Stimulated activated naive CD4-positive, alpha-beta T cell treated with Interleukin-2 at 50 U/mL for 16 hours (primary cell): Measurements from ENCODE around the gene CFAP20.

ENCODE experiments used
- DNase-seq: peaks from one replicate; lab custom pipeline; 2025; lab: John Stamatoyannopoulos, UW

Gene CFAP20

DNA sequence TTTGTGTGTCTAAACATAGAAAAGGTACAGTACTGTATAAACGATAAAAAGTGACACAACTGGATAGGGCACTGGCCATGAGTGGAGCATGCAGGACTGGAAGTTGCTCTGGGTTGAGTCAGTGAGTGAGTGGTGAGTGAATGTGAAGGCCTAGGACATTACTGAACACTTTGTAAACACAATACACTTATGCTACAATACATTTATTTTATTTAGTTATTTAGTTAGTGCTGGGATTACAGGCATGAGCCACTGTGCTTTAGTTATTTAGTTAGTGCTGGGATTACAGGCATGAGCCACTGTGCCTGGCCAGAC lies 4.6 kb downstream of the CFAP20 start:
- no peak for DNase-seq

DNA sequence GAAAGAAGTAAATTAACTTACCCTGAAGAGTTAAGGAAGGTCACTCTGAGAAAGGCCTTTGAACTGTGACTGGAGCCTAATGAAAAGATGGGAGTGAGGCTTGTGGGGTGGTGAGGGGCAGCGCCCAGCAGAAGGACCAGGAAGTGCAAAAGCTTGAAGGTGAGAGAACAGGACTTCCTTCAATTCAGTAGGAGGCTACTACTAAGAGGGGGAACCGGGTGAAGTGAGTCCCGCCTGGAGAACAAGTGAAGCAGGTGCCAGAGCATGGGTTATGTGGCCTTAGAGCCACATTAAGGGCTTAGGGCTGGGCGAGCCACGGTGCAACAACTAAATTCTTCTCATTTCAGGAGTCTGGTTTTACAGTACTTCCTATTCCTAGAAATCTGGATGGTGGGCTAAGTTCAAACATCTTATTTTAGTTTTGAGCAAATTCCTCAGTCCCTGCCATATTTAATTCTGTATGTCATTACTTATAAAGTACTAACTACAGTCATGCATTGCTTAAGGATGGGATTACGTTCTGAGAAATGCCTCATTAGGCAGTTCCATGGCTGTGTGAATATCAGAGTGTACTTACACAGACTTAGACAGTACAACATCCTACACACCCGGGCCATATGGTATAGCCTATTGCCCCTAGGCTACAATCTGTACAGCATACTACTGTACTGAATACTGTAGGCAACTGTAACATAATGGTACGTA lies 5.1 kb downstream of the CFAP20 start:
- DNase-seq = no peak

DNA sequence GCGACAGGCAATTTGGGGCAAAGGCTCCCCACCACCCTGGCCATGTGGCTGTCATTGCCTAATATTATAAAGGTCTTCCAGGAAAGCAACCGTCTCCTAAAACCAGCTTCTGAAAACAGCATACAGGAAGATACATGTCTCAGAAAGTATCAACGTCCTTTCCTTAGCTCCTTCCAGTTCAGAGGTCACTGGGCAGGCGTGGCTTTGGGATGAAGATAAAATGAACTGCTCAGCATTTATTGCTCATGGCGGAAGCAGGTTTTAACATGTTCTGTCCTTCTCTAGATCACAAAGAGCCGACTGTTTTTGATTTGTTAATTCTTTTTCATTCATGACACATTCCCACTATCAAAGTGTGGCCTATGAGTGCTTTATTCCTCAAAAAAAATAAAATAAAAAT lies 8.0 kb downstream of the CFAP20 start:
- no peak for DNase-seq

DNA sequence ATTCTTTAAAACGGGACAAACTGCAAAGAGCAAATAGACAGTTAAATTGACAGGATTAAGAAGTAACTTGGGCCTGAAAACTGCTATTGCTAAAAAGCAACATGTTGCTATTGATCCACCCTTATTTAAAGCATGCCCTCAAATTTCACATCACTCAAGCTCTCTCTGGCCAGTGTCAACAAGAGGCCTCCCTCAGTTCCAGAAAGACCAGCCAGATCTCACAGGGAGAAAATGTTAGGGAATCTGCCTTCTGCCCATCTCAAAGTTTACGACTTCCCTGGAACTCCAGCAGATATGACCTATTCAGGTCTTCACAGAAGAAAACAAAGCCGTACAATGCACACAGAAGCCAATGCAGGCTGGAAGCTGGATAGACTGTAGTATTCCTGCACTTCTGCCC lies 8.9 kb downstream of the CFAP20 start:
- no peak for DNase-seq

DNA sequence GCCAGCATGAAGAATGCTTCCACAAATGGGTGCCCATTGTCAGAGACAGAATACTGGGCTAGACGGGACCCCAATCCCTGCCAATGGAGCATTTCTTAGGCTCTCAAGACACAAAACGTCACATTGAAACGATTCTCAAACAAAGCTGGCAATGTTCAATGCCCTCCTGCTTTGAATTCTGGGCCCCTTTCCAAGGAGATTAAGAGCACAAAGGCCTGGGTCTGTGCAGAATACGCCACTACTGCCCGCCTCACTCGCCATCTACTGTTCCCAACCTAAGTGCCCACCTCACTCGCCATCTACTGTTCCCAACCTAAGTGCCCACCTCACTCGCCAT lies 9.7 kb downstream of the CFAP20 start:
- no peak for DNase-seq

DNA sequence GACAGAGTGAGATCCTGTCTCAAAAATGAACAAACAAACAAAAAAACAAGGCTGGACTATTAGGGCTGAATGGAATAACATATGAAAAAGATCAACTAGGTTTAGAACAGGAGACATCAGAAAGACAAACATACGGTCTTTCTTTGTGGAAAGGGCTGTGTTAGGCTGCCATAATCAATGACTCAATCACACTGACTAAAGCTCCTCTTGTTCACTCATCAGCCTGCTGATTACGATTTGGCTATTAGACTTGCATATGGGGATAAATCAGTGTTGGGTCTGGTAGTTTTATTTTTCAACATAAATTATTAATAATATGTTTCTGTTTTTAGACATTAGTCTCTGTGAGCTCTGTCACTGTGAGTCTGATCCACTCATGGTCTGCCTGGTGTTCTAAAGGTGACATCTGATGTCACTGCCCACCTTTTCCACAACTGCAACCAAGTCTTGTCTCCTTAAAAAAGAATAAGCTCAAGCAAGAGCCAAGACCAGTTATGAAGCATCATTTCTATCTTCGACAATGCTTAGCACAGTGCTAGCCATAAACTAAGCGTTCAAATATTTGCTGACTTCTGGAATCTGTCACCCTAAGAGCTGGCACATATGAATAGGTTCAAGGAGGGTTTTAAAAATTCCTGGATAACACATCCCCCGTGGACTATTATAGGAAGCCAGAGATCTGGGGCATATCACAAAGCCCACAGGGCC lies 10.2 kb downstream of the CFAP20 start:
- no peak for DNase-seq

DNA sequence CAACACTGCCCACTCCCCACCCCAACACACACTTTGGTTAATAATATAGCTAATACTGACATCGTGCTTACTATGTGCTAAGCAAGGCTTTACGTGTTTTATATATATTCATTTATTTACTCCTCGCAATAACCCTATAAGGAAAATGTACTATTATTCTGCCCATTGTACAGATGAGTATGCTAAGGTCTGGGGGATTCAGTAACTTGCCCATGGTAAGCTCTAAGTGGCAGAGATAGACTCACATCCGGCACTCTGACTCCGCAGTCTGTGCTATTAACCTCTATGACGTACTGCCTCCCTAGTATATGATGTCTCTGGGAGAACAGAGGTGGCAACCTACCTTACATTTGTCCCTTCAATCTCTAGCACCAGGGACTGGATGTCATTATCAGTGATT lies 12.7 kb downstream of the CFAP20 start:
- DNase-seq = no peak

DNA sequence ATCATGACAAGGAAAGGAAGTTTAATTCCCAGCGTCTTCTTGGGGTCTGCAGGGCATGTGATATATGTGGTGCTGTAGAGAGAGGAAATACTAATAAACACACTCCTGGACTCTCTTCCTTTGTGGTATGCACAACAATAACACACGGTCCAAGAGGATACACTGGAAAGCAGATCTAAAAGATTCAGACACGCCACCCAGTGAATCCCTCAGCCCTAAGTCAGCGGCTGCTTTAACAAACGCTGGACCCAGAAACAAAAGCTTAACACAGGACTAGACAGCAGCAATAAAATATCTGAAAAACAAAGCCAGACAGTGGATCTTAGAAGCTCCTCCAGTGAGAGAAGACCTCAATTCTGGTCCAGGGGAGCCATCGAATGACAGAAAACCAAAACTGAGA lies 13.1 kb downstream of the CFAP20 start:
- no peak for DNase-seq

DNA sequence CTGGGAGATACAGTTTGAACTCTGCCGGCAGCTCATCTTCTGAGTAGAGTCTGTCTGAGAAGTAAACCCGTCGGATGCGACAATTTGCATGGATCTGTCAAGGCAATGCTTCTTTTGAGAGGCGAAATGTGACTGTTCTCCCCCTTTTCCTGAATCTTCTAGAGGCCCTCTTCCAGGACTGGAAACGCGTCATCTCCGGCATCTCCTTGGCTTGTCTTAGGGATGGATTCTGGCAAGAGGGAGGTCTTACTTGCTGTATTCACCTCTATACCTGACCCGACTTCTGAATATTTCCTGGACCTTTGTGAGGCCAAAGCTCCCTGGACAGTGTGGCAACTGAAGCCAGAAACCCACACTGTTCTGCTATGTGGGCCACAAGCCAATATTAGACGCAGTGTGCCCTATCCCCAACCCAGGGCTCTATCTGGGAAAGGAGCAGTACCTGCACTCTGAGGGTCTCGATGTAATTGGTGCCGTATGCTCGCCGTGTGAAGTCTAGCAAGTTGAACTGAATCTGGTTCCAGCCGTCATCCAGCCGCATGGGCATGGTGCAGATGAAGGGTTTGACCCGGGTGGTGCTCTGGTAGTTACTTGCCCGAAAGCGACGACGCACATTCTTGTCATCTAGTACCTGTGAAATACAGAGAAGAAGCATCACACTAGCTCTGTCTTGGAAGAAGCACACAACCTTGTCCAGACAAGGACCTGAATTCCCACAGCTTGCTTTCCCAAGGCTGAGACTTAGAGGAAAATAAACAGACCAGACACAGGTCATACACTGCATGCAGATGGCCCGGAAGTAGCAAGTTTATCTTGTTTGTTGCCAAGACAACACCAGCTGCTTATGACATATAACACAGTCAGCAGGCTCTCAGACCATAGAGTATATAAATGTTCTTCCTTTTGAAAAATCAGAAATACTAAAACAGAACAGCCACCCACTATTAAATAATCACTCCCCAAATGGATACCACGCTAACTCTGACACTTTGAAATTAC lies 14.1 kb downstream of the CFAP20 start:
- DNase-seq = no peak

DNA sequence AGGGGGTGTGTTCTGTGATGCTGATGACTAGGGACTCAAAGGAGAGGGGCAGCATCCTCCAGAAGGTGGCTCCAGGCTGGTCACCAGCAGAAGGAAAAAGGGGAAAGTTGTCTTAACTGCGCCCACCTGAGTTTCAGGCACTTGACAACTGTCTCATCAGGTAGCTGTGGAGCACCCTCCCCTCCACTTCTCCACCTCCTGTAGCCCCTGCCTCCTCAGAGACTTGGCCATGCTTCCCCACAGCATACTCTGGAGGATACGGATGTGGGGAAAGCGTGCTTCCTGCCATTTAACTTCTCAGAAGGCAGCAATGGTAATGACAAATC lies 17.9 kb downstream of the CFAP20 start:
- DNase-seq = no peak

DNA sequence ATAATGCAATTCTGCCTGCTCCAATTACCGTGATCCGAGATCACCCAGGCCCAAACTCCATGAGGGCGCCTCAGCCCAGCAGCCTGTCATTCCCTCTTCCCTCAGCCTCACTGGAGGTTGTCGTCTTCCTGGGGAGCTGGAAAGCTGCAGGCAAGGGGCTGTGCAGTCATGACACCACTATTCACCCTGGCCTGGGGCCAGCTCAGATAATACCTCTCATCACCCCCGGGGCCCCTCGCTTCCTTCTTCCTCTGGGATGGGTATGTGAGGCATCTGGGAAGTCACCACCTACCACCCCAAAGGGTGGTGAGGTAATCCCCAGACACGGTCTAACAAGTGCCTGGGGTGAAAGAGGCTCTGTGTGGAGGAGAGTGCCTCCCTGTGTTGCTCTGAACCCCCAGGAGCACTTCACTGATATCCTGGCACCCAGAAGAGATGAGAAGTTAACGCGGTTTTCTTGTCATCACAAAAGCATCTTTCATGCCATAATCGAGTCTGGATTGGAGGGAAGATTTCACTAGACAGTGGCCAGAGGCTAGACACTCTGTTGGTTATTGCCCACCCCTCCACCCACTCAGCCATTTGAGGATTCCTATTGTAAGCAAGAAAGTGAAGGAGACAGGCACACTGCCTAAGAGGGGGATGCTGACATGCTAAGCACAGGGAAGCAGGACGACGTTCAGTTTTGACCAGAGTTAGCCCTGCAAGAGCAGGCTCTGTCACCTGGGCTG lies 18.4 kb downstream of the CFAP20 start:
- DNase-seq = no peak

DNA sequence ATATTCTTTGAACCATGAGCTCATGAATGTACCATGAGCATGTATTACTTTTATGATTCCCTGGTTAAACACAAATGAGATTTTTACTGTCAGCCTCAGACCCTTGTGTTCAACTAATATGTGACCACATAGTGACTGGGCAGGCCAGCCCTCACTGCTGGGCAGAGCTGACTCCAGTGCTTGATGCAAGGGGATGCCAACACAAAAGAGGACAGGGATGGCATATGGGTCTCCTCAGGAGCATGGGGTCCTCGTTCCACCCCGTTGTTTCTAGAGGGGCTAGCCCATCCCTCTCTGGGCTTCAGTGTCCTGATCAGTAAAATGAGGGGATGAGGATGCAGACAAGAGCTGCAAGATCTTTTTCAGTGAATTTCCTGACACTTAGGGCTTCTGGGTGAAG lies 19.3 kb downstream of the CFAP20 start:
- DNase-seq = no peak

DNA sequence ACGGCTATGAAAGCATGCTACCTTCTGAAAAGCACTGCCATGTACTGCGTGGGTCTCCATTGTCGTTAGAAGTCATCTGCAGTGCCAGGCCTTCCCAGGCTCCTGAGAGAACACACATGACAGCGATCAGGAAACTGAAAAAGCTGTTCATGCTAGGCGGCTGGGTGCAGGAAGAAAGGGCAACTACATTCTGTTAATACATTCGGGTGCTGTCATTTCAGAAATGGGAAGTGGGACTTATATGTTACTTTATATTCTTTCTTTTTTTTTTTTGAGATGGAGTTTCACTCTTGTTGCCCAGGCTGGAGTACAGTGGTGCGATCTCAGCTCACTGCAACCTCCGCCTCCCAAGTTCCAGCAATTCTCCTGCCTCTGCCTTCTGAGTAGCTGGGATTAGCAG lies 19.9 kb downstream of the CFAP20 start:
- no peak for DNase-seq

DNA sequence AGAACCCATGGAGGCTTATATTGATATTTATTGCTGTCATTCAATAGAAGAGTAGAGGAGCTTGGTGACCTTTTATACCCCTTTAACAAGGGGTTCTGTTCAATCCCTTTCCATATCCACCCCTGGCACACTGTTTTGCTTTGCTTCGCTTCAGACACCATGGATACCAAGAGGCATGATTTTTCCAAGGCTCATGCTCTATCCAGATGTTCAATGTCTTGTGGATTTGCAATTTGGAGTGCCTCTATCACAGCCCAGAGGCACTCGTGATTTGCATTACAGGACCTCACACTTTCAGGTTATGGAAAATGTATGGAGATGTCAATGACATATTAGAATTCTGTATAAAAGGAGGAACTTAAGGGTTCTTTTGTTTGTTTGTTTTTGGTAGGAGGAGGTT lies 21.5 kb downstream of the CFAP20 start:
- DNase-seq = no peak

DNA sequence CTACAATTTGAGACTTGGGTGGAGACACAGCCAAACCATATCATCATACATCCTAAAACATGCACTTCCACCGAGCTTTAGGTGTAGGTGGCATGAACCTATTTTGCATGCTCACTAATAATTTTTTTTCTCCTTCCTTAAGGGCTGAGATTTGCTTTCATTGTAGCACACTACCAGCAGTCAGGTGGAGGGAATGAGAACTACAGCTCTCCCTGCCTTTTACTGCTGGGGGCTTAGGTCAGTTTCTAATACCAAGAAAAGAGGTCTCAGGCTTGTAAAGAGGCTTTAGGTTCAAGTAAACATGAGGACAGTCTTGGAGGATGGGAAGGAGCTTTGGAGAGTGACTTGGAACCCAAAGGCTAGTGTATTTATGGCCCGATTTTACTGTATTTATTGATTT lies 22.0 kb downstream of the CFAP20 start:
- DNase-seq = no peak

DNA sequence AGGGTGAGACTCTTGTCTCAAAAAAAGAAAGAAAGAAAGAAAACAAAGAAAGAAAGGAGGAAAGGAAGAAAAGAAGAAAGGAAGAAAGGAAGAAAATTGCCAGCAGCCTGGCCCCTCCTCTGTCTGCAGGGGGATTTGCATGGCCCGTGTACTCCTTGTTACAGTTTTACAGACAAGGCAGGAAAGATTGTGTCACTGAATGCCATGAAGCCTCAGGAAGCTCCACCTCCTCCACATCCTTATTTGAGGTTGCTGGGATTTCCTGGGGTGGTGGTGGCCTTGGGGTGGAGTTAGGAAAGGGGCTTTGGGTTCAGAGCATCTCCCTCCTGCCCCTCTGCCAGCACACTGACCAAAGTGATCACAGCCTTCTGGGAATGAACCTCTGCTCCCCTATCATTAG lies 23.6 kb downstream of the CFAP20 start:
- no peak for DNase-seq

DNA sequence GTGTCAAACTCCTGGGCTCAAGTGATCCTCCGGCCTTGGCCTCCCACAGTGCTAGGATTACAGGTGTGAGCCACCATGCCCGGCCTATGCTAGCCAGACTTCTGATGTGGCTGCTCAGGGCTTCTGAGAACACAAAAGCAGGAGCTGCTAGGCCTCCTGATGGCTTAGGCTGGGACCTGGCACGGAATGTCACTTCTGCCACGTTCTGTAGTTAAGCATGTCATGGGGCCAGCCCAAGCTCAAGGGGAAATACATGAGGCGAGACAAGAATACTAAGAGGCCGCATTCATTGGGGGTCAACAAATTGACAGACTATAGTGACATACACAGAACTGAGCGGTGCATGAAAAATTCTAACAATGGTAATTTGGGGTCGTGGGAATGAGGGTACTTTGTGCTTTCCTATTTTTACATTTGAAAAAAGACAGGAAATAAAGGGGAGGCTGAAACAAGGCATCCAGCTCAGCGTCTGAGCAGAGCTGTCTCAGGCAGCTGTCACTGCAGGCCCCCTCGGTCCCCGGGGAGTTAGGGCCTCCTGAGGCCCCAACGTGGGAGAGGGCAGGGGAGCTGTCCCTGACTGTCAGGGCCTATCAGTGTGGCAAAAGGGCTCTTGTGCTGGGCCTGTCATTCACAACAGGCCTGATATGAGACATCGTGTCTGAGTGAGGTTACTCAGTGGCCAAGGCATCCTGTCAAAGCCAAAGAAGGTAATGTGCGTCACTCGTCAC lies 26.4 kb downstream of the CFAP20 start:
- no peak for DNase-seq

DNA sequence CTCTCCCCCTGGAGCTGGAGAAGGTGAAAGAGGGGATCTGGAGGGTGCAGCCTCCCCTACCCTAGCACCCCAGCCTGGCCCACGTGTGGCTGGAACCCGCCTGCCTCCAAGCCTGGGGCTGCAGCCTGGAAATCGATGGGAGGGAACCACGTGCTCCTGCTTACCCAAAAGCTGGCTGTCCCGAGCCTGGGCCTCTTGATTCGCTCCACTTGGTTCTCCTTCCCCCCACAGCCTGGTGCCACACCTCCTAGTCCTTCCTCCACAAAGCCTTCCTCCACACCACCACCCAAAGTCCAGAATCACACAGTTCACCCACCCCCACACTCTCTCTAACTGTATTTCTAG lies 29.3 kb downstream of the CFAP20 start:
- DNase-seq = no peak

DNA sequence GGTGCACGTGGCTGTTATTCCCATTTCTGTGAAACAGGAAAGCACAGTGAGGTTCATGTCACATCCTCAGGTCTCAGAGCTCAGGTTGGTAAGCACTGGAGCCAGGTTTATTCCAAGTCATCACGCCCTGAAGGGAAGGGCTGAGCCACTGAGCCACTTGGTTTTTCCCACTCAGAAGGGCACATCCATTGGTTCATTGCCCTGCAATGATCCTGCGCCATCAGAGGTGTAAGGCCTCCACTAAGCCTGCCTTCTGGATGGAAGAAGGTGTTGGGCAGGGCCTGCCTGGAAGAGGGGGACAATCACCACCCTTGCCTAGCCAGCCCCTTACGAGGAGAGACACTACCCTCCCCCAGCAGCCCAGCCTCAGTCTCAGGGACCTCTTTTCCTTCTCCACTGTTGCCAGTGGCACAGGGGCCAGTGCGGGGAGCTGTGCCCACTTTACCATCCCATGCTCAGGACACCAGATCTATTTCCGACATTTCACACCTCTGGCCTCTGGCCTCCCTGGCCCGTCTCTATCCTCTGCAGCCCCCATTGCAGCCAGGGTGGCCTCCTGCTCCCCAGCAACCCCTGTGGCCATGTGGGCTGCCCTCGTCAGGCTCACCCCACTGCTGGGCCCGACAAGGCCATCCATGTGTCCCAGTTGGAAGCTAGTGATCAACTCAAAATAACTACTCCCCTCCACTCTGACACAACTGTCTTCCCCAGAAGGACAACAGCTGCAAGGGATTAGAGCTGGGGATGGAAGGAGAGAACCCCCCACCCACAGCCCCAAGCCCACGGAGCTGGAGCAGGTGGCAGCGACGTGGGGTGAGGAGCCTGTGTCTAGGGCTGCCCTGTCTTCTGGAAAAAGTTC lies 29.9 kb downstream of the CFAP20 start:
- no peak for DNase-seq

DNA sequence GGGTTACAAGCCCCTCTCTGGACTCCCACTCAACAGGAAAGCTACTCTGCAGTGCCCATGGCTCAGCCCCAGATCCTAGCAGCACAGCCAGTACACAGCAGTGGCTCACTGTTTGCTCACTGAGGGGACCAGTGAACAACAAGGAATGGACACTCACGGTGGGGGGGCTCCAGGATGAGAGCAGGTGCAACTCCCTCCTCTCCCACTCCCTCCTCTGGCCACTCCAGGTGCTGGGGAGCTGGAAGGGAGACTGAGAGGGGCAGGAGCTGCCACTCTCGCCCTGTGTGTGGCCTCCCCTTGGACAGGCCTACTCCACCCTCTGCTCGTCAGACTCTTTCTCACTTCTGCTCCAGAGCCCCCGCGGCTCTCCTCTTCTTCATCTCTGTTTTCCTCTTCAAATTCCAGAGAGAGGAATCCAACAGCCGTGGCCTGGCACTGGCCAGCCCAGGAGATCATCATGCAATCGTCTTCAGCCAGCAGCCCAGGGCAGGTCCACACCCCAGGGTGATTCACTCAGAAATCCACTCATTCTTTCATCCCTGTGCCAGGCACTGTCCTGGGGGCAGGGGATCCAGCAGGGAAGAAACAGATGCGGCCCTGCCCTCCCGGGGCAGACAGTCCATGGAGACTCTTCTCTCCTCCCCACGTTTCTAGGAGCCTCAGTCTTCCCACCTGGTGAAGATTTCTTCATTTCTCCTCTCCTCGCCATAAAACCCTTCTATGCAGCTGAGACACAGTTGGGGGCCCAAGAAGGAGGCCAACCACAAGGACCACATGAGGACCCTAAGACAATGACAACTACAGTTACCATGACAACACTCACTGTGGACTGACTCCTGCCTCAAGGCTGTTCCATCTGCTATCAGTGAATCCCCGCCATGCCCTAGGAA lies 30.7 kb downstream of the CFAP20 start:
- DNase-seq = no peak
